ENCODE results near the gene APLF.
"Not testable (repeated sequence)": the region's sequence is repeated elsewhere in the genome, so short reads cannot be mapped to it uniquely, and the experiment has no call there.

The APLF gene

DNA sequence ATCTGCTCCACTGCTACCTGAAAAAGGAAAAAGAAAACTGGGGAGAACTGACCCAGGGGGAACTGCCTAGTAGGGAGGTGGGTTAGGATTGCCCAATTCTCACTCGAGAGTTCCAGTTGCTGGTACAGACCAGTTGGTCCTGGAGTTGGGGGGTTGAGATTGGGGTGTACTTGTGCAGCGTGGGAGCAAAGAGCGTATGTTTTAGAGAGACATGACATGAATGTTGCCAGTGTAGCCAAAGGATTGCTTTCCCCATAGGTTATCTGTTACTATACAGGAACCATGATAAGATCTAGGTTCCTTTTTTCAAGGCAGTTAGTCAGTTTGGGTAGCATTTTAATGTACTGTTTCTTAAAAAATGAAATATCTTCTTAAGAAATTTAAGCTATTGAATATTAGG is 68.6 kb downstream of the APLF start:
- no peak for DNase-seq (ENCODE audit: low read depth)

DNA sequence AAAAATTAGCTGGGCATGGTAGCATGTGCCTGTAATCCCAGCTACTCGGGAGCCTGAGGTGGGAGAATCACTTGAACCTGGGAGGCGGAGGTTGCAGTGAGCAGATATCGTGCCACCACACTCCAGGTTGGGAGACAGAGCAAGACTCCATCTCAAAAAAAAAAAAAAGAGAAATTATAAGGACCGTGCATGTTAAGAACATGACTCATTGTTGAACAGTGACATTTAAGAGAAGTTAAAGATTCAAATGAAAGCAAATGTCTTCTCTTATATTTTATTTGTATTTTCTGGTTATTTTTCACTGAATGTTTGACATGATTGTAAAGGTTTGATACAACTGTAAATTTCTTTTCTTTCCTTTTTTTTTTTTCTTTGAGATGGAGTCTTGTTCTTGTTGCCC is 69.6 kb downstream of the APLF start:
- DNase-seq (ENCODE audit: low read depth): no peak
- H3K4me3 ChIP-seq (ENCODE audit: low read length): no peak overlapping the region
- TF ChIP-seq, protein P1, sequence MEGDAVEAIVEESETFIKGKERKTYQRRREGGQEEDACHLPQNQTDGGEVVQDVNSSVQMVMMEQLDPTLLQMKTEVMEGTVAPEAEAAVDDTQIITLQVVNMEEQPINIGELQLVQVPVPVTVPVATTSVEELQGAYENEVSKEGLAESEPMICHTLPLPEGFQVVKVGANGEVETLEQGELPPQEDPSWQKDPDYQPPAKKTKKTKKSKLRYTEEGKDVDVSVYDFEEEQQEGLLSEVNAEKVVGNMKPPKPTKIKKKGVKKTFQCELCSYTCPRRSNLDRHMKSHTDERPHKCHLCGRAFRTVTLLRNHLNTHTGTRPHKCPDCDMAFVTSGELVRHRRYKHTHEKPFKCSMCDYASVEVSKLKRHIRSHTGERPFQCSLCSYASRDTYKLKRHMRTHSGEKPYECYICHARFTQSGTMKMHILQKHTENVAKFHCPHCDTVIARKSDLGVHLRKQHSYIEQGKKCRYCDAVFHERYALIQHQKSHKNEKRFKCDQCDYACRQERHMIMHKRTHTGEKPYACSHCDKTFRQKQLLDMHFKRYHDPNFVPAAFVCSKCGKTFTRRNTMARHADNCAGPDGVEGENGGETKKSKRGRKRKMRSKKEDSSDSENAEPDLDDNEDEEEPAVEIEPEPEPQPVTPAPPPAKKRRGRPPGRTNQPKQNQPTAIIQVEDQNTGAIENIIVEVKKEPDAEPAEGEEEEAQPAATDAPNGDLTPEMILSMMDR (conservative IDR thresholded peaks at IDR 0.05; ENCODE audit: low read depth, low read length): no peak

More for the DNA sequence above, 68.6 kb downstream of the APLF start:
- TF ChIP-seq, protein P1 (conservative IDR thresholded peaks at IDR 0.05; ENCODE audit: low read depth, low read length): no peak
- no peak overlapping the region for H3K4me3 ChIP-seq (ENCODE audit: low read length)

DNA sequence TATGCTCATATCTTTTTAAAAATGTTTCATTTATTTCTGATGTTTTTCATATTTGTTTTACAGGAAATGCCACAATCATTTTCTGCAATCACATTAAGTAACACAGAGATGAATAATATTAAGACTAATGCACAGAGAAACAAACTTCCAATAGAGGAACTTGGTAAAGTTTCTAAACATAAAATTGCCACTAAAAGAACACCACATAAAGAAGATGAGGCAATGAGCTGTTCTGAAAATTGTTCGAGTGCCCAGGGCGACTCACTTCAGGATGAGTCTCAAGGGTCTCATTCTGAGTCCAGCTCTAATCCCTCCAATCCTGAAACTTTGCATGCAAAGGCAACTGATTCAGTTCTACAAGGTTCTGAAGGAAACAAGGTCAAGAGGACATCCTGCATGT is 70.4 kb downstream of the APLF start:
- TF ChIP-seq, protein P1 (conservative IDR thresholded peaks at IDR 0.05; ENCODE audit: low read depth, low read length): no peak
- no peak overlapping the region for H3K4me3 ChIP-seq (ENCODE audit: low read length)
- DNase-seq (ENCODE audit: low read depth): no peak

DNA sequence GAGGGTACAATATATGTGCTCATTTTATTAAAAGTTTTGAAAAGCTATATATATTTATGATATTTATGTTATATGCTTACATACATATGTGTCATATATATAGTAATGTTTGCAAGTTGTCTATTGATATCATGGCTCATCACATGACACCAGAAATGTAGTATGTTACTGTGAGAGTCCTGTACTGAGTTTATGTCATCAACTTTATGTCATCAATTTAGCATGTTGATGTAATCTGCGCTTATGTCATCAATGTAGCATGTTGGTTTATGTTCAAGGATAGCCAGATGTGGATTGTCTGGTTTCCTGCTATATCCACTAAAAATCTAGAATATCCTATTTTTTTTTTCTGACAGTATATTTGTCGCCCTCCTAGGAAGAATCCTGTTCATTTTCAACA is 77.4 kb downstream of the APLF start:
- TF ChIP-seq, protein P1 (conservative IDR thresholded peaks at IDR 0.05; ENCODE audit: low read depth, low read length): no peak
- no peak overlapping the region for H3K4me3 ChIP-seq (ENCODE audit: low read length)
- no peak for DNase-seq (ENCODE audit: low read depth)

DNA sequence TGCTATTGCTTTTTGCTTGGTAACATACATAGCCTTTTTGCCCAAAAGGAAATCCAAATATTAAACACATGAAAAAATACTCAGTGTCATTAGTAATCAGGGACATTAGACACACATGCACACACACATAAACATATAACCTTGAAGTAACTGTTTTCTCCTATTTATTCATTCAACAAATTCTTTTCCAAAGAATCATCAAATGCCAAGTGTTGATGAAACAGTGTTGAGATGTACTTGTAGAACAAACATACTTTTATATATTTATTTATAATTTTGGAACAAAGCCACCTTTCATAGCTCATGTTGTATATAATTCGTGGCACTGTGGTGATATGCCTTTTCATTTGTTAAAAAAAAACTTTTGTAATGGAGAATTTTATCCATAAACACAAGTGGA is 81.0 kb downstream of the APLF start:
- no peak overlapping the region for H3K4me3 ChIP-seq (ENCODE audit: low read length)
- no peak for DNase-seq (ENCODE audit: low read depth)
- TF ChIP-seq, protein P1 (conservative IDR thresholded peaks at IDR 0.05; ENCODE audit: low read depth, low read length): no peak

DNA sequence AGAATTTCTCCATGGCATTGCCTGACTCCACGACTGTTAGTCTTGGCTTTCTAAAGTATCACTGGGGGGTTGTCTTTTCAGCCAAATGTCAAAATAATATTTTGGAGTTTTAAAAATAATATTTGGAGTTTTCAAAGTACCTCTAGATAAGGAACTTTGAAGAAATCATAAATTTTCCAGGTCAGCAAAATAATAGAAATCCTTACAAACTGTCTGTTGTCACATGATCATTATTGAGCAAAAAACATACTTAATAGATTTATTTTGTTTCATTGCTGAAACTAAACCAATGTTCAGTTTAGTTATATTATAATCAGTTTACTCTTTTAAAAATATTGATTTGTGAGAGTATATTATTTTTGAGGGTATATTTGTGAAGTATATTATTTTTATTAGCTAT is 85.7 kb downstream of the APLF start:
- TF ChIP-seq, protein P1 (conservative IDR thresholded peaks at IDR 0.05; ENCODE audit: low read depth, low read length): no peak
- no peak for DNase-seq (ENCODE audit: low read depth)

DNA sequence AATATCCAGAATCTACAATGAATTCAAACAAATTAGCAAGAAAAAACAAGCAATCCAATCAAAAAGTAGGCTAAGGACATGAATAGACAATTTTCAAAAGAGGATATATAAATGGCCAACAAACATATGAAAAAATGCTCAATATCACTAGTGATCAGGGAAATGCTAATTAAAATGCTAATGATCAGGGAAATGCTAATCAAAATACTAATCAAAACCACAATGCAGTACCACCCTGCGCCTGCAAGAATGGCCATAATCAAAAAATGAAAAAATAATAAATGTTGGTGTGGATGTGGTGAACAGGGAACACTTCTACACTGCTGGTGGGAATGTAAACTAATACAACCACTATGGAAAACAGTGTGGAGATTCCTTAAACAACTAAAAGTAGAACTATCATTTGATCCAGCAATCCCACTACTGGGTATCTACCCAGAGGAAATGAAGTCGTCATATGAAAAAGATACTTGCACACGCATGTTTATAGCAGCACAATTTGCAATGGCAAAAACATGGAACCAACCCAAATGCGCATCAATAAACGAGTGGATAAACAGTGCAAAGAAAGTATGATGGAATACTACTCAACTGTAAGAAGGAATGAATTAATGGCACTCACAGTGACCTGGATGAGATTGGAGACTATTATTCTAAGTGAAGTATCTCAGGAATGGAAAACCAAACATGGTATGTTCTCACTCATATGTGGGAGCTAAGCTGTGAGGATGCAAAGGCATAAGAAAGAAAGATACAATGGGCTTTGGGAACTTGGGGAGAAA is 88.2 kb downstream of the APLF start:
- not testable (repeated sequence) for H3K4me3 ChIP-seq (ENCODE audit: low read length); DNase-seq (ENCODE audit: low read depth)

More for the DNA sequence above, 85.7 kb downstream of the APLF start:
- H3K4me3 ChIP-seq (ENCODE audit: low read length): no peak overlapping the region

All from retinal pigment epithelial cell (primary cell).